ENCODE results near the gene SOX2.

SOX2 gene

GRCh38 chr3:181711325-181712135 is at the start of gene SOX2:
Gene SOX2, plus strand, starts transcription at chr3:181711925. Its CDS starts 436 bp downstream, at chr3:181712361.
- DNase-seq: no peak

- DNase-seq: no peak
Observed at GRCh38 chr3:181683563-181683962, 28.2 kb upstream of the SOX2 start.

- no peak for DNase-seq
Observed at GRCh38 chr3:181687190-181687589, 24.5 kb upstream of the SOX2 start.

DNA sequence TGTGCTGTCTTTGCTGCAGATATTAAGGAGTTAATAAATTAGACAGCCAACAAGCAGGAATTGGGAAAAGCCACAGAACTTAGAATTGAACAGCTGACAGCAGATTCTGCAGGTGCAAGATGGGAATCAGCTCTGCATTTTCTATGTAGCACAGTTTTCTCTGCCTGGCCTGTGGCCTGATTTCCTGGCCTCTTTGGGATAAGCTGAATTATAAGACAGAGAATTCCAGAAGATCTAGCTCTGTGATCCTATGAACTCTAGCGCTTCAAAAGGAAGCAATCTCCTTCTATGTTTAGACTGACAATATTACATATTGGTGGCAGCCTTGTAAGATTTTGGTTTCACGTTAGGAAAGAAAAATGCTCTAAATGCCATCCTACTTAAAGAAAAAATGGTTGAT is 24.0 kb upstream of the SOX2 start:
- DNase-seq: no peak

DNA sequence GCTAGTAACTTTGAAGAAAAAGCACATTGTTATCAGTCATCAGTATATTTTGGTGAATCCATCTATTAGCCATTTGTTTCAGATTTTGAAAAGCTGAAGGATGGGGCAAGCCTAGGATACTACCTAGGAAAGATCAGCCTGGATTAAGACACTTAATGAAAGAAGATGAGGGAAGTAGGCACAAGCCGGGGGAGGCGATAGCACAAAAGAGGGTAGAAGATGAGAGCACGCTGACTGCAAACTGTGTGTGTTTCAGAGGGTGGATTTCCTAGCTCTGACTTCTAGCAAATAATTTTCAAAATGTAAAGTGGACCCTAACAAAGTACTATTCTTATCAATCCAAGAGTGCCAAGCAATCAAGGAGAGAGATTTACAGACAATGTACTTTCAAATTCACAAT is 22.2 kb upstream of the SOX2 start:
- no peak for DNase-seq

GRCh38 chr3:181690769-181691168 is 21.0 kb upstream of the SOX2 start:
- no peak for DNase-seq

DNA sequence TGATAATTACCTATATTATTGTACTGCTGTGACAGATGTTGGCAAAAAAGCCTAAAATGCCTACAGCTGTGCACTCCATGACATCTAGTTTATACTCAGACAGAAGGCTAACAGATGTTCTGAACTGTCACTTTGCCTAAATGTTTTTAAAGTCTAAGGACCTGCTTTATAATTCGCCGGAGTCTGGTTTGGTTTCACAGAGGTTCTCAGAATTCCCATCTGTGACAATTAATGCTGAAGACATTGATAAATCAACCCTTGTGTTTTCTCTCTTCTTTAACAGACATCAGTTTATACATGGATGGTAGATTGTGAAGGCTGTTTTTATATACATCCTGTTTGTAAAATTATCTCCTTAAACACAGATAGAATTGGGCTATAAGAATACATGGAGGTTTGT is 19.8 kb upstream of the SOX2 start:
- DNase-seq: no peak

DNA sequence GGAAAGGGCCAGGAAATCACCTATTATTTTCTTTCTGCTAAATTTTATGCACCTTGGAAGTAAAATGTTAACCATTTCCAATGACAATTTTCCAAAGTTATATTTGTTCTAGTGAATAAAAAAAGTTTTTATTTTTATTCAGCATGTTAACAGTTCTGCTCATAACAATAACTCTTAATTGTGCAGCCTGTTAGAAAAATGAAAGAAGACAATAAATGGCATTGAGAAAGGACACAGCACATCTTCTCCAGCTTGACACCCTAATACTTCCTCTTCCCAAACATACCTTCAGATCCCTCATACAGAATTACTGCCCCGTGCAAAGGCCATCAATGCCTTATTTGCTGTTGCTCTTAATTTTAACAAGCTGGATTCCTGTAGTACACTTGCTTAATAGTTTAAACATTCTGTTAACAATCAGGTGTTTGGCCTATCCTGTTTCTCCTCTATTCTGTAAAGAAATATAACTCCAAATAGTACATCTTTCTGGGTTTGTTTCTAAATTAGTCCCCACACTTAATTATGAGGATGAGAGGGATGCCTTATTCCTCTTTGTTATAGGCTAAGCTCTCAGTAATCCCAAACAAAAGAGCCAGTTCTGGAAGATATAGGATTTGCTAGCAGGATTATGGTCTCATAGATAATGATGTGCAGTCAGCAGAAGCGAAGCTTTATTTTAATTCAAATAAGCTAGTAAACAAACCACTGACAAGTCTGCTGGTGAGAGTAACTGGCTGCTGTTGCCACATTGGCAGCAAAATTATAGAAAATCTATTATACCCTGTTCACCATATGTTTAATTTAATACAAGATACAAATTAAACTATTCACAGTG is 19.2 kb upstream of the SOX2 start:
- no peak for DNase-seq

DNA sequence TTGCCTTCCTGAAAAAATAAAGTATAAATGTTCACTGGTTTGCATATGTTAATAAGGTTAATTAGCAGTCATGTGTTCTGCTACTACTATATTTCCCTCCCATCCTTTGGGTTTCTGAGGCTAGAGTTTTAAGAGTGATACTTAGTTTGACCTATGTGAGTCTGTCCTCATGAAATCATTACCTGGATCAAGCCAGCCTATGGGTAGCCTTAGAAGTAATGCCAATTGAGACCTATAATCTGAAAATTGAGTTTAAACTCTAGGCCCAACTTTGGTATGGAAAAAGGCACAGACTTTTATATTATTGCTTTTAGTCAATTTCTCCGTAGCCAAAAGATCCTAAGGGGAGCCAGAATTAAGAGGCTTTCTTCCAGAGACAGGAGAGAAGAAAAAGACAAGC is 18.4 kb upstream of the SOX2 start:
- no peak for DNase-seq

DNA sequence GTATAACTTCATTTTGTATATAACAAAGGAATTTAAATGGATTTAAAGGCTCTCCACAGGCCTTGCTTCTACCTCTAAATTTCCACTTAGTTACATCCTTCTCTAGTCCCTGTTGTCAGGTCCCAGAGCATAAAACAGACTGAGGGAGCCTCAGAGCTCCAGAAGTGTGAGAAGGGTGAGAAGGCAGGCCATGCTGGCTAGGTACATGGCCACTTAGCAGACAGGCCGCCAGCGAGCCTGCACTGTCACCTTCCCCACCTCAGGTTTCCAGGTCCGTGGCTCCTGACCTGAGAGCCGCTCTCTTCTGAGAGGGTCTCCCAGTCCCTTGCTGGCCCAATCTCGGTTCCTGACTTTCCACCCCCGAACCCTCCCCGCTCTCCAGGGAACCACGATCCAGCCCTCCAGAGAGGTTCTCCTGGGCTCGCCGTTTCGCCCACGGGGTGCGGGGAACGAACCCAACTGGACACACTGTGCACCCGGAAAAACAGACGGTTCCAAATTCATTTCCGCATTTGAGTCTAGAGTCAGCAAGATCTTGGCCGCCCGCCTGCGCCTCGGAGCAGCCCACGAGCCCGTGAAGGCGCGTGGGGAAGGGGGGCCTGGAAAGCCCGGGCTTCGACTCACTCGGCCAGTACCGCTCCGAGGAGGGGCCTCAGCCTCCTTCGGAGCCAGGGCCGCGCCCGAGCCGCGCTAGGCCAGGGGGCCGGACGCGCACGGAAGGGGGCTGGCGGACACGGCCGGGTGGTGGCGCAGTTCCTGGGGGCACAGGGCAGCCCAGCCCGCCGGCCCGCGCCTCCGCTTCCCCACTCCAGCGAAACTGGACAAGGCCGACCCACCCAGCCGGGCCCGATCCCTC is 16.7 kb upstream of the SOX2 start:
- DNase-seq: no peak

GRCh38 chr3:181695661-181696491 is 15.8 kb upstream of the SOX2 start:
- no peak for DNase-seq

DNA sequence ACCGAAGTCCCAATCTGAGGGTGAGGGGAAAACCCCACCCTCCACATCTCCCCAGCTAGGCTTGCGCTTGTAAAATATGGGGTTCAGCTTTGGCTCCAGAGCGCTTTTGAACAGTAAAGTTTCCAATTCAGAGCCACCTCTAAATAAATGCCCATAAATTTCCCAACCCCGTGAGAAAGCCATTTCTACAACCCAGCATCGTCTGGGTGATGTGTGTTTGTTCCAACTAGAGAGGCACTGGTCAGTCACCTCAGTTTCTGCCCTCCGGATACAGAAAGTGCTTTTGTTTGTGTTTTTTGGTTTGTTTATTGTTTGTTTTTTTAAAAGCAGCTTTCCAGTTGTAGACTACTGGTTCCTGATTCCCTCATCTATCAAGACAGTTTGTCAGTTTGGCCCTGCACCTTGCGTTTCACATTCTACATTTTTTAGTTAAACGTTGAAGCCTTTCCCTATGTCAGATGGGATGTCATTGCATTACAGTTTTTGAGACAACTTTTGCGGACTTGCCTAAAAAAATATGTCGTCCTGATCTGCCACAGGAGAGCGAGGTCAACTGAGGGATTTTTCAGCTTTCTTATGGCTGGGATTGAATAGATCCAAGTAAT is 15.0 kb upstream of the SOX2 start:
- no peak for DNase-seq

- DNase-seq: no peak
Observed at GRCh38 chr3:181698263-181698954, 13.3 kb upstream of the SOX2 start.

DNA sequence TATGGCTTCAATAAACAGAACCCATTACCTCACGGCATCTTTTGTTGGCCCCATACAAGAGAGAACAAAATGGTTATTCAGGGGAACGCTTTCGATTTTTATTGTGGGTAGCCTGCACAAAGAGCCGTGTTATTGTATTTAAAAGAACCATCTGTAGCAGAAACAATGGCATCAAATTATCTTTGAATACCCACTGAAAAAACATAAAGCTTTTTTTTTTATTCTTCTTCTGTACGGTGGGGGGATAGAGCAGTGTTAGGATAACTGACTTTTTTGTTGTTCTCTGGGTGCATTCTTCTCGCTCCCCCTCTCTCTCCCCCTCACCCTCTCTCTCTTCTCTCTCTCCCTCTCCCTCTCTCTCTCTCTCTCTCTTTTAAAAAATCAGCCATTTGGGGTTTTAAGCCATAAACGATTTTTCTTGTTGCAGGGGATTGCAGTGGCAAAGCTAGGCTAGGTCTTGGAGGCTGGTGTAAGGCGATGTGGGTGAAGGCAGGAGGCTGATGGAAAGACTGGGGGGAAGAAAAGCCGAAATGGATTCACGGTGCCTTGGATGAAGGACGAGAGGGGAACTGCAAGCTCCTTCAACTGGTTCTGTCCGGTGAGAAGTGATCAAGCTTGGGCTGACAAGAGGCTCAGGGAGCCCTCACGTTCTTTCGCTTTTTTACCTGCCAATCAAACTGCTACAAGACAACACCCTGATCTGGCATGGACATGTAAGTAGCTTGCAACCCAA is 12.4 kb upstream of the SOX2 start:
- no peak for DNase-seq

DNA sequence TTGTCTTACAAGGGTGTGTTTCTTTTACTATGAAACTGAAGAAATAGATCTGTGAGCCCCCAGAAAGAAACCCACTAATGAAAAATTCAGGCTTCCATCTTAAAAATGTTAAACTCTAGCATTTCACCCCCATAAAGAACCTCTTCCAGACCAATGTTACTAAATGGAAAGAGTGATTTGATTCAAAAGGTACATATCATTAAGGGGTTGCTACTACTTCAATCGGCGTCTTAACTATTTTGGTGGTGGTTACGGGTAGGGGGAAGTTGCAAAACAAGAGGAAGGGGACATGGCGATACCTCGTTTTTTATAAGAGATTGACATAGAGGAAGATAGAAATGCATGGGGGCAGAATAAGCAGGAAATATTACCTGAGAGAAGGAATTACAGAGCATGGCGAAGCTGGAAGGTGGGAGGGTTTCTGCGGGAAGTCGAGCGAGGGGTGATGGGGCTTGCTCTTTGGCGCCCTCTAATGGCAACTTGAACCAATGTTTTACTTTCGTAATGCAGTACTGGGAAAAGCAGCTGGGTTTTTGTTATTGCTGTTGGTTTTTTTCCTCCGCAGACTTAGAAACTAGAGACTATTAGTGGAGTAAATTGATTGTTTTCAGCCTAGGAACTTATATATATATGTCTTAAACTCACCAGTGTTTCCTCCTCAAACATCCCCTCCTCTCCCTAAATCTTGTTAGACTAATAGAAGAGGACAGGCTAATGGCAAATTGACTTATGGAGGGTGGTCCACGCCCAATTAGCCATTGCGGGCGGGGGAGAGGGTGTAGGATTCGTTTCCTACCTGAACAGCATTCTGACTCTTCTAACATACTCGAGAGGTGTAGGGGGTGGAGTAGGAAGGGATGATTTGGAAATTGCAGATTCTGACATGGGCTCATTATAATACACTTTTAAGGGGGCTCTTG is 11.3 kb upstream of the SOX2 start:
- DNase-seq: no peak

- no peak for DNase-seq
Observed at GRCh38 chr3:181701096-181701495, 10.6 kb upstream of the SOX2 start.

GRCh38 chr3:181703601-181704420 is 7.9 kb upstream of the SOX2 start:
- DNase-seq: no peak

DNA sequence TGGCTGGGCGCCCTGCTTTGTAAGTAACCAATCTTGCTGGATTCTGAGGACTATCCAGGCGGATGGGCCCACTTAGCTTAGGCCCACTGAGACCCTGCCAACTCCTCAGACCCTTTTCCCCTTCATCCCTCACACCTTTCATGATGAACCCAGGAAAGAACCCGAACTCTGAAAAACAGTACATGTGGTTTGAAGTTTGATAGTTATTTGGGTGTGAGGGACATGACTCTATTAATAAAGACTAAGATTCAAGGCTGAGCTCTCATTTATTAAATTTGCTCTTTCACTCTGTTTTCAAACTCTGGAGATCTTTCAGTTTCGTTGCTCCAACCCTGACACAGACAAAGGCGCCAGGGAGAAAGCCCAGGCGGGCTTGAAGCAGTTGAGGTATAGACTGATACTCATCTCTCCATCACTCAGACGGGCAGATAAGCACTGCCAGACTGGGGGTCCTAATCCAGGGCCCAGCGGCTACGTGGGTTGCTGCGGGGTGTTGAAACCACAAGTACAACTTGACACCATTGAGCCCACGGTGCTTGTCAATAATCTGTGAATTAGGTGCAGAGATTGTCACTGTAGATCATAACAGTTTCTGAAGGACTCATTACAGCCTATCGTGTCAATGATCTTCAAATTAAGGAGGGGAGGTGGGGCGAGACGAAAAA is 7.2 kb upstream of the SOX2 start:
- no peak for DNase-seq
